B cell (primary cell): Measurements from ENCODE around the gene IQGAP1. TPM values are rescaled to one million over a fixed set of nuclear protein-coding genes. Genes with fewer than 3 reads are reported as not detected.
A peak's percentile ranks its signal among the peaks of the same experiment; 100 is the strongest.

Experiments used
- ATAC-seq: fragments of 200-7000 bp; cut with Tn5 transposase; one replicate; pipeline ENCODE4 v1.10.0; 2021; ENCODE audit warnings: low read depth, mild to moderate bottlenecking, moderate number of reproducible peaks, moderate library complexity
- CTCF ChIA-PET: fragments of 350-600 bp; sonication (Branson Sonifier 250); formaldehyde crosslinking; loops from one replicate; lab custom pipeline; 2021; ENCODE audit warnings: antibody characterized with exemption, inconsistent platforms; lab: Charles Lee
- POLR2A ChIA-PET: fragments of 350-600 bp; sonication (Branson Sonifier 250); formaldehyde crosslinking; loops from one replicate; lab custom pipeline; 2021; ENCODE audit warnings: antibody characterized with exemption; lab: Charles Lee
- DNase-seq: peaks from one replicate; pipeline ENCODE4 v3.0.0; 2013
- H2AFZ ChIP-seq: 2 replicates; pipeline ENCODE4 v1.6.1; 2012; ENCODE audit warnings: mild to moderate bottlenecking, low read depth, low read length; ENCODE audit not compliant: insufficient read depth, poor library complexity, severe bottlenecking
- H3K27ac ChIP-seq, 2 donors: 1 replicate in 1 of 2; 2 replicates in 1 of 2; pipeline ENCODE4 v1.5.1; 2012 to 2013; ENCODE audit warnings: low read length in 2 of 2, mild to moderate bottlenecking in 2 of 2, moderate library complexity in 1 of 2
- H3K27me3 ChIP-seq, 4 experiments: fragments of 200-600 bp in 1 of 4; sonication (generic) in 1 of 4; replicated peaks in 1 of 4; 1 replicate in 2 of 4; 2 replicates in 2 of 4; pipeline versions ENCODE4 v1.6.1 to v1.7.0; 2013 to 2016; ENCODE audit warnings: low read length in 3 of 4, mild to moderate bottlenecking in 2 of 4, mixed read lengths in 1 of 4, moderate library complexity in 1 of 4; ENCODE audit not compliant: insufficient read depth in 4 of 4, control insufficient read depth in 3 of 4; ENCODE audit errors: control extremely low read depth in 1 of 4
- H3K36me3 ChIP-seq, 2 experiments: replicated peaks in 1 of 2; 1 replicate in 1 of 2; 2 replicates in 1 of 2; pipeline versions ENCODE4 v1.6.1 to v1.7.1; 2013; ENCODE audit warnings: low read length in 1 of 2; ENCODE audit not compliant: insufficient read depth in 2 of 2, control insufficient read depth in 1 of 2; ENCODE audit errors: control extremely low read depth in 1 of 2, extremely low read depth in 1 of 2
- H3K4me1 ChIP-seq, 2 donors: fragments of 200-600 bp in 1 of 2; sonication (generic) in 1 of 2; 1 replicate in 1 of 2; 2 replicates in 1 of 2; pipeline versions ENCODE4 v1.5.1 to v1.6.1; 2013 to 2017; ENCODE audit warnings: low read length in 2 of 2; ENCODE audit not compliant: control insufficient read depth in 2 of 2, insufficient read depth in 2 of 2
- H3K4me2 ChIP-seq: replicated peaks from 2 replicates; pipeline ENCODE3; 2012; ENCODE audit warnings: mild to moderate bottlenecking, low read depth, low read length; ENCODE audit not compliant: poor library complexity, severe bottlenecking
- H3K4me3 ChIP-seq, 5 experiments: fragments of 200-600 bp in 1 of 5; sonication (generic) in 1 of 5; 1 replicate in 3 of 5; 2 replicates in 2 of 5; pipeline versions ENCODE4 v1.5.1 to v1.7.0; 2011 to 2016; ENCODE audit warnings: low read length in 4 of 5, mild to moderate bottlenecking in 4 of 5, low read depth in 2 of 5, control low read depth in 1 of 5, moderate library complexity in 1 of 5; ENCODE audit not compliant: insufficient read depth in 1 of 5; ENCODE audit errors: control extremely low read depth in 1 of 5, extremely low read depth in 1 of 5
- H3K79me2 ChIP-seq: fragments of 200-600 bp; sonication (generic); one replicate; pipeline ENCODE4 v1.6.0; 2016; ENCODE audit warnings: low read length; ENCODE audit not compliant: control insufficient read depth, insufficient read depth
- H3K9ac ChIP-seq: fragments of 200-600 bp; sonication (generic); 2 replicates; pipeline ENCODE4 v1.6.1; 2017; ENCODE audit warnings: mild to moderate bottlenecking, low read length, moderate library complexity
- H3K9me3 ChIP-seq, 3 donors: one replicate each; pipeline versions ENCODE4 v1.6.1 to v1.7.1; 2013; ENCODE audit warnings: low read length in 2 of 3; ENCODE audit not compliant: control insufficient read depth in 2 of 3, insufficient read depth in 1 of 3; ENCODE audit errors: control extremely low read depth in 1 of 3
- H4K20me1 ChIP-seq: 2 replicates; pipeline ENCODE4 v1.6.0; 2012; ENCODE audit warnings: mild to moderate bottlenecking, low read length; ENCODE audit not compliant: insufficient read depth, control insufficient read depth, poor library complexity, severe bottlenecking
- H3K27ac Mint-ChIP-seq: one replicate; pipeline ENCODE4 v1.8.0; 2021; ENCODE audit warnings: mixed read lengths
- H3K27me3 Mint-ChIP-seq: one replicate; pipeline ENCODE4 v1.8.0; 2021; ENCODE audit warnings: mixed read lengths
- H3K4me1 Mint-ChIP-seq: one replicate; pipeline ENCODE4 v1.8.0; 2021; ENCODE audit warnings: mixed read lengths
- H3K4me3 Mint-ChIP-seq: one replicate; pipeline ENCODE4 v1.8.0; 2021; ENCODE audit warnings: mixed read lengths
- H3K9me3 Mint-ChIP-seq: one replicate; pipeline ENCODE4 v1.8.0; 2022; ENCODE audit warnings: mixed read lengths; ENCODE audit not compliant: insufficient read depth
- CTCF ChIP-seq: fragments of 200-600 bp; IDR thresholded peaks from one replicate; pipeline ENCODE4 v1.8.0; 2022; ENCODE audit warnings: antibody characterized with exemption, mild to moderate bottlenecking
- EZH2 ChIP-seq: IDR thresholded peaks from 2 replicates; pipeline ENCODE4 v1.6.1; 2012; ENCODE audit warnings: borderline replicate concordance, low read depth, mild to moderate bottlenecking, moderate library complexity, low read length; ENCODE audit not compliant: insufficient read depth, poor library complexity, severe bottlenecking
- WGBS: methylation state at CpG from one replicate; pipeline ENCODE4 v1.1.5; 2013; ENCODE audit warnings: missing lambda C conversion rate; ENCODE audit not compliant: insufficient coverage; 5-methylcytosine and 5-hydroxymethylcytosine counted together
- intact Hi-C: fragments of 100-400 bp; cut with micrococcal nuclease; formaldehyde crosslinking; loops from one replicate; pipeline ENCODE4 v1.10.0; 2022
- polyA plus RNA-seq: library from polyadenylated mRNA; depleted of rRNA; stranded (reverse); fragments of >200 nt; gene quantifications from 2 replicates; pipeline ENCODE4 v1.2.3, GENCODE V29; 2012
- total RNA-seq, 2 donors: library from RNA; stranded (reverse); fragments of 120-200 nt in 1 of 2; gene quantifications; 1 replicate in 1 of 2; 2 replicates in 1 of 2; pipeline versions ENCODE4 v1.2.3 to v1.2.4, GENCODE V29; 2013 to 2022

Gene IQGAP1
- total and polyA plus RNA-seq, 2 donors (not counting 1 experiment from before 2014, with no cell fraction given), result 49.7 to 216 TPM

- H3K27me3 ChIP-seq, result no peaks in the 10 kb centered on the region
- H3K4me3 ChIP-seq, result no peak overlapping the region
- Mint-ChIP-seq H3K9me3 (no peaks in the 10 kb centered on the region), H3K27ac (no peak overlapping the region), H3K27me3 (no peaks in the 10 kb centered on the region), H3K4me1 (peaks cover 25% of the 10 kb centered on the region), H3K4me3 (no peak overlapping the region)
- DNase-seq (no peak), ATAC-seq (no peak)
- TF ChIP-seq EZH2 (no peak), CTCF (no peak)
- H3K79me2 ChIP-seq, result peaks cover 48% of the 10 kb centered on the region
- no peaks in the 10 kb centered on the region for H4K20me1 ChIP-seq
- H3K9me3 ChIP-seq, result no peaks in the 10 kb centered on the region
- POLR2A ChIA-PET, result no interaction called here
- H3K9ac ChIP-seq, result no peak overlapping the region
- 100% methylated on average over 2 of the region's 7 CpGs for WGBS
- peaks cover 6 to 31% of the 10 kb centered on the region in 2 experiments for H3K36me3 ChIP-seq
- CTCF ChIA-PET, result no interaction called here
- H3K4me2 ChIP-seq, result no peak overlapping the region
- peaks cover 8 to 22% of the 10 kb centered on the region in 2 donors for H3K4me1 ChIP-seq
- intact Hi-C loops, result no loop called here
- H3K27ac ChIP-seq, result no peak overlapping the region
- no peak overlapping the region for H2AFZ ChIP-seq
These were observed 157.1 kb downstream of the IQGAP1 start for GRCh38 chr15:90545095-90545494.

GRCh38 chr15:90547540-90547939 lies 159.5 kb downstream of the IQGAP1 start:
- intact Hi-C loops, result no loop called here
- Histone ChIP-seq H3K9ac (no peak overlapping the region), H3K4me2 (no peak overlapping the region), H3K27ac (peak overlapping the region in 1 of 2 donors; percentile 19), H2AFZ (no peak overlapping the region), H3K27me3 (no peaks in the 10 kb centered on the region), H3K36me3 (peaks cover 6 to 20% of the 10 kb centered on the region in 2 experiments), H4K20me1 (peaks cover 10% of the 10 kb centered on the region), H3K4me1 (peaks cover 25 to 46% of the 10 kb centered on the region in 2 donors), H3K9me3 (no peaks in the 10 kb centered on the region), H3K79me2 (peaks cover 43% of the 10 kb centered on the region), H3K4me3 (no peak overlapping the region)
- peak; percentile 40 for DNase-seq
- ChIA-PET CTCF (interaction anchor here (1.0 to 1.3 kb wide), 3 partner anchors 17 to 55 kb away, joined by 3 to 4 read pairs (median 4); no protein-coding TSS in a partner anchor), POLR2A (interaction anchor here (0.6 kb wide), 2 partner anchors 174 to 337 kb away, joined by 4 read pairs; partner anchors contain the start of gene FES)
- Mint-ChIP-seq H3K27ac (peak overlapping the region; percentile 63), H3K27me3 (no peaks in the 10 kb centered on the region), H3K4me3 (no peak overlapping the region), H3K4me1 (peaks cover 44% of the 10 kb centered on the region), H3K9me3 (no peaks in the 10 kb centered on the region)
- TF ChIP-seq EZH2 (no peak), CTCF (no peak)
- 15% methylated on average over 2 of the region's 2 CpGs for WGBS
- ATAC-seq, result peak; percentile 62
